ENCODE results near the gene ZNF782. TPM values are rescaled to one million over a fixed set of nuclear protein-coding genes. Genes with fewer than 3 reads are reported as not detected.
A peak's percentile ranks its signal among the peaks of the same experiment; 100 is the strongest.

ZNF782 gene
- total RNA-seq, 1 donor from 2014 or later = 7.9 TPM

DNA sequence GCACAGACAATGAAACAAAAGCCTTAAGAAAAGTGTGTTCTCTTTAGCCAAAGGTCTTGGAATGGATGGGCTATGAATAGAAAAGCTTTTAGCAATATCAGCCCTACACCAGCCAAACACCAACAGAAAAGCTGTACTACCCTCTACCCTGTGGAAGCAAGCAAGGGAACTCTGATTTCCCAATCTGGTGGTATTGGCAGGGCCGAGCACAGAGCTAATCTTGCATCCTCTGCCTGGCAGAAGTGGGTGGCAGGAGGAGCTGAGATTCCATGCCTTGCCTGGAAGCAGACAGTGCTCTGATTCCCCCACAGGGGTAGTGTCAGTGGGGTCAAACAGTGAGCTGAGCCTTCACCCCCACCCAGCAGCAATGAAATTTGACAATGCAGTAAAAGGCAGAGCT, 29.6 kb upstream of the ZNF782 start:
- H3K27me3 Mint-ChIP-seq (ENCODE audit: low read depth) = no peaks in the 10 kb centered on the region
- H3K4me3 Mint-ChIP-seq = no peak overlapping the region
- peaks cover 18% of the 10 kb centered on the region for H3K36me3 Mint-ChIP-seq (ENCODE audit: low read depth)
- DNase-seq (ENCODE audit: low read depth, low spot score) = no peak
- H3K9me3 Mint-ChIP-seq = peaks cover 3% of the 10 kb centered on the region
- TF ChIP-seq, protein P1, sequence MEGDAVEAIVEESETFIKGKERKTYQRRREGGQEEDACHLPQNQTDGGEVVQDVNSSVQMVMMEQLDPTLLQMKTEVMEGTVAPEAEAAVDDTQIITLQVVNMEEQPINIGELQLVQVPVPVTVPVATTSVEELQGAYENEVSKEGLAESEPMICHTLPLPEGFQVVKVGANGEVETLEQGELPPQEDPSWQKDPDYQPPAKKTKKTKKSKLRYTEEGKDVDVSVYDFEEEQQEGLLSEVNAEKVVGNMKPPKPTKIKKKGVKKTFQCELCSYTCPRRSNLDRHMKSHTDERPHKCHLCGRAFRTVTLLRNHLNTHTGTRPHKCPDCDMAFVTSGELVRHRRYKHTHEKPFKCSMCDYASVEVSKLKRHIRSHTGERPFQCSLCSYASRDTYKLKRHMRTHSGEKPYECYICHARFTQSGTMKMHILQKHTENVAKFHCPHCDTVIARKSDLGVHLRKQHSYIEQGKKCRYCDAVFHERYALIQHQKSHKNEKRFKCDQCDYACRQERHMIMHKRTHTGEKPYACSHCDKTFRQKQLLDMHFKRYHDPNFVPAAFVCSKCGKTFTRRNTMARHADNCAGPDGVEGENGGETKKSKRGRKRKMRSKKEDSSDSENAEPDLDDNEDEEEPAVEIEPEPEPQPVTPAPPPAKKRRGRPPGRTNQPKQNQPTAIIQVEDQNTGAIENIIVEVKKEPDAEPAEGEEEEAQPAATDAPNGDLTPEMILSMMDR (conservative IDR thresholded peaks at IDR 0.05) = no peak
- peak overlapping the region; percentile 58 for H3K27ac Mint-ChIP-seq (ENCODE audit: unreplicated experiment)
- H3K4me1 Mint-ChIP-seq = peaks cover 7% of the 10 kb centered on the region

DNA sequence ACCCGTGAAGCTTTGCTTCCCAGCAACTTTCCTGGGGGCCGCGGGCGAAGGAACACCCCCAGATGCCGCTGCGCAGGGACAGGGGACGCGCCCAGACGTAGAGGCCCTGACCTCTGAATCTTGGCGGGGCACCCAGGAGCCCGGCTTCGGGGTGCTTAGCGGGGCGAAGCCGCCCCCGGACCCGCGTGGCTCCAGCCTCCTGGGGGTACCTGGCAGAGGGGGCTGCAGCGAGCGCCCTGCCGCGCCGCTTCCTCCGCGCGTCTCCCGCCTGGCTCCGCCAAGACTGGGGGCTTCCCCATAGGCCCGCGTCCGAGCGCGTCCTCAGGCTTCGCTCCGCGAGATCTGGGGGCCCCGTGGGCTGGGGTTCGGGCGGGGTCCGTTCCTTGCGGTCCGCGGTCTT, 23.0 kb upstream of the ZNF782 start:
- H3K4me3 Mint-ChIP-seq = no peak overlapping the region

DNA sequence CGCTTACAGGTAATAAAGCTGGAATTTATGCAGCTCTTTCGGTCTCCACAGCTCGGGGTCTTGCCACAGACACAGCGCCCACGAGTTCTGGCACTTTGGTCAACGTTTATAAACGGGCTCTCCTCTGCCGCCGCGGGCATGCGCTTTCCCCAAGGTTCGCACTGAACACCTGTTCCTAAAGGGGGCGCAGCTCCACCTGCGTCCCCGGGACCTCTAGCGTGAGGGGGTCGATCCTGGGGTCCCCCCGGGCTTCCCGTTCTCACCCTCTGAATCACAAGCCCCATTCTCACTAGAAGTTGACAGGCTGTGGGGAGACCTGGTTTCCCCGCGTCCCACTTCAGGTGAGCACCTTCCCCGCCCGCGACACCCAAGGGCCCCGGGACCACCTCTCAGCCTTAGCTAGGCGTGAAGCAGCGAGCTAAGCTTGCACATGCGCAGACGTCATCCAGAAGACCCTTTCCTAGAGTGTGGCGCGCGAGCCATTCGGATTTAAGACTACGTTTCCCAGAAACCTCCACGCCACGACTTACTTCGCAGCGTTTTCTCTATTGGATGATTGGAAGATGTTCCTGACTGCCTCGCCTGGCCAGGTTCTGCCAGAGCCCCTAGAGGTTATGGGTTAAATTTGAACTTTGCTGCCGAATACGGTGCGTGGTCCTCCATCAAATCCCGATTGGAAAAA, 21.3 kb upstream of the ZNF782 start:
- TF ChIP-seq, protein P1 (conservative IDR thresholded peaks at IDR 0.05) = peak; percentile 55
- H3K4me1 Mint-ChIP-seq = peaks cover 12% of the 10 kb centered on the region
- peaks cover 3% of the 10 kb centered on the region for H3K36me3 Mint-ChIP-seq (ENCODE audit: low read depth)
- H3K27me3 Mint-ChIP-seq (ENCODE audit: low read depth) = peaks cover 3% of the 10 kb centered on the region
- peak; percentile 80 for DNase-seq (ENCODE audit: low read depth, low spot score)
- peak overlapping the region; percentile 90 for H3K4me3 Mint-ChIP-seq
- peaks cover 2% of the 10 kb centered on the region for H3K9me3 Mint-ChIP-seq
- H3K27ac Mint-ChIP-seq (ENCODE audit: unreplicated experiment) = no peak overlapping the region

More for the DNA sequence above, 23.0 kb upstream of the ZNF782 start:
- TF ChIP-seq, protein P1 (conservative IDR thresholded peaks at IDR 0.05) = no peak
- peaks cover 3% of the 10 kb centered on the region for H3K27me3 Mint-ChIP-seq (ENCODE audit: low read depth)
- peaks cover 12% of the 10 kb centered on the region for H3K4me1 Mint-ChIP-seq
- H3K36me3 Mint-ChIP-seq (ENCODE audit: low read depth) = peaks cover 5% of the 10 kb centered on the region
- no peak for DNase-seq (ENCODE audit: low read depth, low spot score)
- H3K9me3 Mint-ChIP-seq = peaks cover 2% of the 10 kb centered on the region
- no peak overlapping the region for H3K27ac Mint-ChIP-seq (ENCODE audit: unreplicated experiment)

DNA sequence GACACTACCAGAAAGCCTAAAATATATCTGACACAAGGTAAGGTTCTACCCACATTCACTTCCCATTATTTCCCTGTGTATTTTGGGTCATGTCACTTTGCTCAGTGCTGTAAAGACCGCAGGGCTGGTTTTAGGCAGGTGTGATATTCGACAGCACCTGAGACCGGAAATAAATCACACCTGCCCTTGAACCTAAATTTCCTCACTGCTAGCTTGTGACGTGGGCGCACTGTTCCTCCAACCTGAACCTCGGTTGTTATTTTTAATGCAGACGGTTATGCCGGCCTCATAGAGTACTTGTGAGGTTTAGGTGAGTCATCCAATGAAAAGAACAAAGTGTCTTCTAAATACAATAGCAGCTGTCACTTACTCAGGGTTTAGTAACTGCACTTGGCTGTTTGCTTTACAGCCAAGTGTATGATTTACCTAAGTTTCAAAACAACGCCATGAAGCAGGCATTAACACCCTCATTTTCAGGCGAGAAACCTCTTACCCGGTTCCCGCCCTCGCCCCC, 20.7 kb upstream of the ZNF782 start:
- DNase-seq (ENCODE audit: low read depth, low spot score) = no peak
- H3K4me1 Mint-ChIP-seq = peaks cover 12% of the 10 kb centered on the region
- peaks cover 2% of the 10 kb centered on the region for H3K9me3 Mint-ChIP-seq
- peaks cover 3% of the 10 kb centered on the region for H3K36me3 Mint-ChIP-seq (ENCODE audit: low read depth)
- no peak overlapping the region for H3K27ac Mint-ChIP-seq (ENCODE audit: unreplicated experiment)
- peak overlapping the region; percentile 90 for H3K4me3 Mint-ChIP-seq
- TF ChIP-seq, protein P1 (conservative IDR thresholded peaks at IDR 0.05) = no peak
- peaks cover 3% of the 10 kb centered on the region for H3K27me3 Mint-ChIP-seq (ENCODE audit: low read depth)

DNA sequence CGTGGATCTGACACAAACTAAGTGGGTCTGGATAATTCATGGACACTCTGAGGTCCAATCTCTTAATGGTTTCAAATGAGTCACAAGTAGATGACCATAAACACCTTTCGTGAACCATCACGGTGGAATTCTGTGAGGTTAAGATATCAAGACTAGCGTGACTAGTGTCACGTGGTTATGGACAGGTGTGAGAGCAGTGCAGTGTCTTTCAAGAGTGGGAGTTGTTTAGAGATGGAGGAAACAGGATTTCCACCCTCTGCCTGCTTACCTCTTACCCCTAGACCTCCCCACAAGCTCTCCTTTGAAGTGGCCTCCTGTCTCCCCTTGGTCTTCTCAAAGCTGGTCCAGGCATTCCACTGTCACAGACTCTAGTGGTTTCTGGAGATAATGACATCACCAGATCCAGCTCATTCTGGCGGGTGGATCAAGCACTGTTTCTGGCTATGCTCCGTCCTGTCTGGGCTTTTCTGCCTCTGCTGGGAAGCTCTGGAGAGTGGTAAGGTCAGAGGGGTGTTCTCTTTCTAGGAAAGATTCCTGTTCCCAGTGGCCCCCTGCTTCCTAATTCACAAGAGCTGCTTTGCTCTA, 20.0 kb upstream of the ZNF782 start:
- Mint-ChIP-seq H3K27ac (ENCODE audit: unreplicated experiment) (no peak overlapping the region), H3K27me3 (ENCODE audit: low read depth) (peaks cover 3% of the 10 kb centered on the region), H3K9me3 (peaks cover 2% of the 10 kb centered on the region), H3K36me3 (ENCODE audit: low read depth) (peaks cover 3% of the 10 kb centered on the region), H3K4me3 (no peak overlapping the region), H3K4me1 (peaks cover 12% of the 10 kb centered on the region)
- no peak for DNase-seq (ENCODE audit: low read depth, low spot score)
- TF ChIP-seq, protein P1 (conservative IDR thresholded peaks at IDR 0.05) = no peak

All from neural crest cell (in vitro differentiated cells).